Measurements from ENCODE around the gene STMN1.

DNA sequence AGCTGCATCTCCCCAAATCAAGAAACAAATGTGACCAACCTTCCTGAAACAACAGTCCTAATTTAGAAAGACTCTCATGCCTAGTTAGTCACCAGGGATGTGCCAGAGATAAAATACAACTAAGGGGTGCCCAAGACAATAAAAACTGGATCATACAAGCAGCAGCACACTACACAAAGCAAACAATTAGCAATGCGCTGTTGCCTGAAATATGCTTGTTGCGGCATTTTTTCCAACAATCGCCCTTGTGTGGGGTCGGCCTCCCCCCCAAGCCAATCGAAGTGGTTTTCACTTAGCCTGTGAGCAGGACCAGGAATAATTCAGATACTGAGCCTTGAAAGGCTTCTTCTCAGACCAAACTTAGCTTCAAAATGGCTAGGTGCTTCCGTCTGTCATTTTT lies 1.4 kb upstream of the STMN1 start:
- TF ChIP-seq, protein P1, sequence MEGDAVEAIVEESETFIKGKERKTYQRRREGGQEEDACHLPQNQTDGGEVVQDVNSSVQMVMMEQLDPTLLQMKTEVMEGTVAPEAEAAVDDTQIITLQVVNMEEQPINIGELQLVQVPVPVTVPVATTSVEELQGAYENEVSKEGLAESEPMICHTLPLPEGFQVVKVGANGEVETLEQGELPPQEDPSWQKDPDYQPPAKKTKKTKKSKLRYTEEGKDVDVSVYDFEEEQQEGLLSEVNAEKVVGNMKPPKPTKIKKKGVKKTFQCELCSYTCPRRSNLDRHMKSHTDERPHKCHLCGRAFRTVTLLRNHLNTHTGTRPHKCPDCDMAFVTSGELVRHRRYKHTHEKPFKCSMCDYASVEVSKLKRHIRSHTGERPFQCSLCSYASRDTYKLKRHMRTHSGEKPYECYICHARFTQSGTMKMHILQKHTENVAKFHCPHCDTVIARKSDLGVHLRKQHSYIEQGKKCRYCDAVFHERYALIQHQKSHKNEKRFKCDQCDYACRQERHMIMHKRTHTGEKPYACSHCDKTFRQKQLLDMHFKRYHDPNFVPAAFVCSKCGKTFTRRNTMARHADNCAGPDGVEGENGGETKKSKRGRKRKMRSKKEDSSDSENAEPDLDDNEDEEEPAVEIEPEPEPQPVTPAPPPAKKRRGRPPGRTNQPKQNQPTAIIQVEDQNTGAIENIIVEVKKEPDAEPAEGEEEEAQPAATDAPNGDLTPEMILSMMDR (IDR thresholded peaks at IDR 0.05; ENCODE audit: low read depth, low read length) = no peak
- no peak for TF ChIP-seq MYC (IDR thresholded peaks at IDR 0.05; ENCODE audit: low read depth, low read length)
- TF ChIP-seq, protein P2, sequence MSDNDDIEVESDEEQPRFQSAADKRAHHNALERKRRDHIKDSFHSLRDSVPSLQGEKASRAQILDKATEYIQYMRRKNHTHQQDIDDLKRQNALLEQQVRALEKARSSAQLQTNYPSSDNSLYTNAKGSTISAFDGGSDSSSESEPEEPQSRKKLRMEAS (IDR thresholded peaks at IDR 0.05; ENCODE audit: low read depth, low read length) = no peak
